Measurements from ENCODE around the gene IDI1. TPM values are rescaled to one million over a fixed set of nuclear protein-coding genes. Genes with fewer than 3 reads are reported as not detected.

IDI1 gene
- polyA plus RNA-seq: 10 to 100 TPM; 37.8 to 79.5 (median 58.1) TPM
- long read RNA-seq, donor 1, transcript IDI1-205 (4 exons, 1,066 nt): minor isoform, 10 of 62 reads
- long read RNA-seq, donor 1, transcript IDI1-201 (5 exons, 2,301 nt): major isoform, 45 of 62 reads
- long read RNA-seq, donor 1, partial matches to known transcripts: 0 of 62 reads
- long read RNA-seq, donor 1, other reads (novel, unspliced or antisense): 7 of 62 reads
- long read RNA-seq, donor 2, transcript IDI1-201 (5 exons, 2,301 nt): major isoform, 6 of 8 reads
- long read RNA-seq, donor 2, partial matches to known transcripts: 0 of 8 reads
- long read RNA-seq, donor 2, other reads (novel, unspliced or antisense): 0 of 8 reads
- long read RNA-seq, donor 3, transcript IDI1-201 (5 exons, 2,301 nt): major isoform, 9 of 16 reads
- long read RNA-seq, donor 3, partial matches to known transcripts: 6 of 16 reads
- long read RNA-seq, donor 3, other reads (novel, unspliced or antisense): 0 of 16 reads
- long read RNA-seq, donor 4: 0 reads
- long read RNA-seq, donor 5, partial matches to known transcripts: 20 of 23 reads
- long read RNA-seq, donor 5, other reads (novel, unspliced or antisense): 0 of 23 reads
- long read RNA-seq, donor 6, transcript IDI1-201 (5 exons, 2,301 nt): major isoform, 14 of 16 reads
- long read RNA-seq, donor 6, partial matches to known transcripts: 0 of 16 reads
- long read RNA-seq, donor 6, other reads (novel, unspliced or antisense): 0 of 16 reads
- long read RNA-seq, donor 7: 0 reads
- long read RNA-seq, donor 8, partial matches to known transcripts: 0 of 1 reads
- long read RNA-seq, donor 8, other reads (novel, unspliced or antisense): 0 of 1 reads
- long read RNA-seq, donor 9, transcript IDI1-201 (5 exons, 2,301 nt): major isoform, 5 of 7 reads
- long read RNA-seq, donor 9, partial matches to known transcripts: 0 of 7 reads
- long read RNA-seq, donor 9, other reads (novel, unspliced or antisense): 0 of 7 reads
- long read RNA-seq, donor 10, transcript IDI1-205 (4 exons, 1,066 nt): minor isoform, 8 of 29 reads
- long read RNA-seq, donor 10, transcript IDI1-201 (5 exons, 2,301 nt): major isoform, 10 of 29 reads
- long read RNA-seq, donor 10, partial matches to known transcripts: 11 of 29 reads
- long read RNA-seq, donor 10, other reads (novel, unspliced or antisense): 0 of 29 reads

- 0 to 1% (median 0%) methylated on average over 62 to 83 of the region's 83 CpGs for WGBS, 3 donors
- H3K9me3 ChIP-seq (ENCODE audit: control insufficient read depth in 2 of 2, insufficient read depth in 1 of 2, low read depth in 1 of 2, low read length in 1 of 2): no peaks in the 10 kb centered on the region
- no peak for FAIRE-seq
- peak within 1 kb of the TSS; percentile 91 to 100 (median 100) for H3K27ac ChIP-seq (ENCODE audit: low read depth in 1 of 3, low read length in 2 of 3)
- peak; percentile 98 for DNase-seq
- H3K36me3 ChIP-seq (ENCODE audit: control insufficient read depth in 3 of 3, insufficient read depth in 2 of 3, low read depth in 1 of 3, low read length in 3 of 3): peaks cover 0 to 15% (median 0%) of the 10 kb centered on the region in 3 donors
- H3K4me3 ChIP-seq (ENCODE audit: low read depth in 1 of 3, low read length in 3 of 3): peak within 1 kb of the TSS; percentile 68 to 91 (median 85)
- H3K27me3 ChIP-seq (ENCODE audit: control insufficient read depth in 3 of 3, insufficient read depth in 3 of 3, low read length in 3 of 3): no peaks in the 10 kb centered on the region
- H3K4me1 ChIP-seq (ENCODE audit: control insufficient read depth in 3 of 3, insufficient read depth in 2 of 3, low read depth in 1 of 3, low read length in 2 of 3): peaks cover under 1 to 7% (median 2%) of the 10 kb centered on the region in 3 donors
Observed at GRCh38 chr10:1048732-1049424, at the start of gene IDI1. IDI1 (minus strand) TSS chr10:1049119; CDS start chr10:1049003, 116 bp downstream.

GRCh38 chr10:1097436-1097835 is 48.5 kb upstream of the IDI1 start:
- WGBS, 3 donors: 91 to 94% (median 94%) methylated on average over 6 of the region's 6 CpGs
- Histone ChIP-seq H3K27ac (ENCODE audit: low read depth in 1 of 3, low read length in 2 of 3) (no peak overlapping the region), H3K4me3 (ENCODE audit: low read depth in 1 of 3, low read length in 3 of 3) (no peak overlapping the region), H3K27me3 (ENCODE audit: control insufficient read depth in 3 of 3, insufficient read depth in 3 of 3, low read length in 3 of 3) (no peaks in the 10 kb centered on the region), H3K36me3 (ENCODE audit: control insufficient read depth in 3 of 3, insufficient read depth in 2 of 3, low read depth in 1 of 3, low read length in 3 of 3) (peaks cover 7 to 73% (median 8%) of the 10 kb centered on the region in 3 donors), H3K4me1 (ENCODE audit: control insufficient read depth in 3 of 3, insufficient read depth in 2 of 3, low read depth in 1 of 3, low read length in 2 of 3) (no peaks in the 10 kb centered on the region), H3K9me3 (ENCODE audit: control insufficient read depth in 2 of 2, insufficient read depth in 1 of 2, low read depth in 1 of 2, low read length in 1 of 2) (no peaks in the 10 kb centered on the region)
- FAIRE-seq (no peak), DNase-seq (no peak)

GRCh38 chr10:1096287-1096889 is 47.5 kb upstream of the IDI1 start:
- Histone ChIP-seq H3K36me3 (ENCODE audit: control insufficient read depth in 3 of 3, insufficient read depth in 2 of 3, low read depth in 1 of 3, low read length in 3 of 3) (peaks cover 7 to 67% (median 9%) of the 10 kb centered on the region in 3 donors), H3K27me3 (ENCODE audit: control insufficient read depth in 3 of 3, insufficient read depth in 3 of 3, low read length in 3 of 3) (no peaks in the 10 kb centered on the region), H3K27ac (ENCODE audit: low read depth in 1 of 3, low read length in 2 of 3) (no peak overlapping the region), H3K9me3 (ENCODE audit: control insufficient read depth in 2 of 2, insufficient read depth in 1 of 2, low read depth in 1 of 2, low read length in 1 of 2) (no peaks in the 10 kb centered on the region), H3K4me1 (ENCODE audit: control insufficient read depth in 3 of 3, insufficient read depth in 2 of 3, low read depth in 1 of 3, low read length in 2 of 3) (no peaks in the 10 kb centered on the region), H3K4me3 (ENCODE audit: low read depth in 1 of 3, low read length in 3 of 3) (no peak overlapping the region)
- WGBS, 3 donors: 96 to 97% (median 96%) methylated on average over 27 of the region's 27 CpGs
- FAIRE-seq (no peak), DNase-seq (no peak)

- Histone ChIP-seq H3K27me3 (ENCODE audit: control insufficient read depth in 3 of 3, insufficient read depth in 3 of 3, low read length in 3 of 3) (no peaks in the 10 kb centered on the region), H3K27ac (ENCODE audit: low read depth in 1 of 3, low read length in 2 of 3) (no peak overlapping the region), H3K4me3 (ENCODE audit: low read depth in 1 of 3, low read length in 3 of 3) (no peak overlapping the region), H3K36me3 (ENCODE audit: control insufficient read depth in 3 of 3, insufficient read depth in 2 of 3, low read depth in 1 of 3, low read length in 3 of 3) (peaks cover 7 to 64% (median 12%) of the 10 kb centered on the region in 3 donors), H3K9me3 (ENCODE audit: control insufficient read depth in 2 of 2, insufficient read depth in 1 of 2, low read depth in 1 of 2, low read length in 1 of 2) (no peaks in the 10 kb centered on the region), H3K4me1 (ENCODE audit: control insufficient read depth in 3 of 3, insufficient read depth in 2 of 3, low read depth in 1 of 3, low read length in 2 of 3) (no peaks in the 10 kb centered on the region)
- FAIRE-seq (no peak), DNase-seq (no peak)
- WGBS, 3 donors: 89 to 94% (median 93%) methylated on average over 12 of the region's 12 CpGs
Observed at GRCh38 chr10:1095498-1095897, 46.6 kb upstream of the IDI1 start.

GRCh38 chr10:1094112-1095057 is 45.5 kb upstream of the IDI1 start:
- peaks cover 10 to 68% (median 15%) of the 10 kb centered on the region in 3 donors for H3K36me3 ChIP-seq (ENCODE audit: control insufficient read depth in 3 of 3, insufficient read depth in 2 of 3, low read depth in 1 of 3, low read length in 3 of 3)
- FAIRE-seq: no peak

GRCh38 chr10:1093696-1094095 is 44.8 kb upstream of the IDI1 start:
- FAIRE-seq: no peak
- no peak for DNase-seq
- peaks cover 14 to 72% (median 16%) of the 10 kb centered on the region in 3 donors for H3K36me3 ChIP-seq (ENCODE audit: control insufficient read depth in 3 of 3, insufficient read depth in 2 of 3, low read depth in 1 of 3, low read length in 3 of 3)
- WGBS, 3 donors: 94 to 97% (median 95%) methylated on average over 9 of the region's 9 CpGs
- H3K27me3 ChIP-seq (ENCODE audit: control insufficient read depth in 3 of 3, insufficient read depth in 3 of 3, low read length in 3 of 3): no peaks in the 10 kb centered on the region
- H3K4me1 ChIP-seq (ENCODE audit: control insufficient read depth in 3 of 3, insufficient read depth in 2 of 3, low read depth in 1 of 3, low read length in 2 of 3): no peaks in the 10 kb centered on the region
- no peaks in the 10 kb centered on the region for H3K9me3 ChIP-seq (ENCODE audit: control insufficient read depth in 2 of 2, insufficient read depth in 1 of 2, low read depth in 1 of 2, low read length in 1 of 2)
- no peak overlapping the region for H3K4me3 ChIP-seq (ENCODE audit: low read depth in 1 of 3, low read length in 3 of 3)
- no peak overlapping the region for H3K27ac ChIP-seq (ENCODE audit: low read depth in 1 of 3, low read length in 2 of 3)

More at GRCh38 chr10:1094112-1095057, 45.5 kb upstream of the IDI1 start:
- no peak for DNase-seq
- Histone ChIP-seq H3K4me3 (ENCODE audit: low read depth in 1 of 3, low read length in 3 of 3) (no peak overlapping the region), H3K9me3 (ENCODE audit: control insufficient read depth in 2 of 2, insufficient read depth in 1 of 2, low read depth in 1 of 2, low read length in 1 of 2) (no peaks in the 10 kb centered on the region), H3K27me3 (ENCODE audit: control insufficient read depth in 3 of 3, insufficient read depth in 3 of 3, low read length in 3 of 3) (no peaks in the 10 kb centered on the region), H3K4me1 (ENCODE audit: control insufficient read depth in 3 of 3, insufficient read depth in 2 of 3, low read depth in 1 of 3, low read length in 2 of 3) (no peaks in the 10 kb centered on the region), H3K27ac (ENCODE audit: low read depth in 1 of 3, low read length in 2 of 3) (no peak overlapping the region)
- WGBS, 3 donors: 88 to 93% (median 92%) methylated on average over 15 of the region's 15 CpGs

- Histone ChIP-seq H3K36me3 (ENCODE audit: control insufficient read depth in 3 of 3, insufficient read depth in 2 of 3, low read depth in 1 of 3, low read length in 3 of 3) (peaks cover 18 to 67% (median 20%) of the 10 kb centered on the region in 3 donors), H3K4me1 (ENCODE audit: control insufficient read depth in 3 of 3, insufficient read depth in 2 of 3, low read depth in 1 of 3, low read length in 2 of 3) (no peaks in the 10 kb centered on the region), H3K27ac (ENCODE audit: low read depth in 1 of 3, low read length in 2 of 3) (no peak overlapping the region), H3K4me3 (ENCODE audit: low read depth in 1 of 3, low read length in 3 of 3) (no peak overlapping the region), H3K9me3 (ENCODE audit: control insufficient read depth in 2 of 2, insufficient read depth in 1 of 2, low read depth in 1 of 2, low read length in 1 of 2) (no peaks in the 10 kb centered on the region), H3K27me3 (ENCODE audit: control insufficient read depth in 3 of 3, insufficient read depth in 3 of 3, low read length in 3 of 3) (no peaks in the 10 kb centered on the region)
- FAIRE-seq (no peak), DNase-seq (no peak)
- WGBS, 3 donors: 96% methylated on average over 14 of the region's 14 CpGs
Observed at GRCh38 chr10:1090696-1091095, 41.8 kb upstream of the IDI1 start.
